Osteoblast (primary cell): ENCODE data around the gene PLXNB2. TPM values are rescaled to one million over a fixed set of nuclear protein-coding genes. Genes with fewer than 3 reads are reported as not detected.

Experiments used
- DNase-seq: peaks from one replicate; pipeline ENCODE4 v3.0.0; 2011; ENCODE audit warnings: low spot score, mixed read lengths; ENCODE audit not compliant: insufficient read length; ENCODE audit errors: missing footprints
- H2AFZ ChIP-seq: 2 replicates; pipeline ENCODE4 v1.6.0; 2011; ENCODE audit warnings: mild to moderate bottlenecking, low read length
- H3K27ac ChIP-seq: 2 replicates; pipeline ENCODE4 v1.5.1; 2011; ENCODE audit warnings: mild to moderate bottlenecking, low read depth, low read length, moderate library complexity
- H3K27me3 ChIP-seq: 2 replicates; pipeline ENCODE4 v1.6.0; 2012; ENCODE audit warnings: mild to moderate bottlenecking, control low read depth, inconsistent platforms, low read length, moderate library complexity; ENCODE audit not compliant: insufficient read depth
- H3K36me3 ChIP-seq: 2 replicates; pipeline ENCODE4 v1.5.1; 2011; ENCODE audit warnings: mild to moderate bottlenecking, low read length, control low read depth, moderate library complexity; ENCODE audit not compliant: insufficient read depth
- H3K4me1 ChIP-seq: 2 replicates; pipeline ENCODE4 v1.5.1; 2011; ENCODE audit warnings: mild to moderate bottlenecking, low read length, control low read depth, moderate library complexity; ENCODE audit not compliant: insufficient read depth
- H3K4me2 ChIP-seq: 2 replicates; pipeline ENCODE4 v1.6.0; 2011; ENCODE audit warnings: mild to moderate bottlenecking, low read length; ENCODE audit not compliant: insufficient read depth
- H3K4me3 ChIP-seq: fragments of 200-600 bp; sonication (generic); 3 replicates; pipeline ENCODE4 v1.5.1; 2012; ENCODE audit warnings: mild to moderate bottlenecking, low read length, inconsistent platforms; ENCODE audit not compliant: insufficient read depth
- H3K79me2 ChIP-seq: 2 replicates; pipeline ENCODE4 v1.6.0; 2012; ENCODE audit warnings: mild to moderate bottlenecking, low read length, control low read depth, inconsistent platforms; ENCODE audit not compliant: insufficient read depth
- H3K9me3 ChIP-seq: 2 replicates; pipeline ENCODE4 v1.5.1; 2011; ENCODE audit warnings: low read depth, low read length, control low read depth
- H4K20me1 ChIP-seq: 2 replicates; pipeline ENCODE4 v1.6.0; 2012; ENCODE audit warnings: mild to moderate bottlenecking, low read length, control low read depth; ENCODE audit not compliant: insufficient read depth
- CTCF ChIP-seq: IDR thresholded peaks from 2 replicates; pipeline ENCODE4 v1.5.1; 2011; ENCODE audit warnings: mild to moderate bottlenecking, low read depth, low read length, moderate library complexity; ENCODE audit errors: extremely low read depth
- total RNA-seq: library from RNA; depleted of rRNA; stranded (reverse); fragments of >200 nt; gene quantifications from 2 replicates; pipeline ENCODE4 v1.2.3, GENCODE V29; 2012

Gene PLXNB2
- total RNA-seq, 1 donor: 209 TPM

DNA sequence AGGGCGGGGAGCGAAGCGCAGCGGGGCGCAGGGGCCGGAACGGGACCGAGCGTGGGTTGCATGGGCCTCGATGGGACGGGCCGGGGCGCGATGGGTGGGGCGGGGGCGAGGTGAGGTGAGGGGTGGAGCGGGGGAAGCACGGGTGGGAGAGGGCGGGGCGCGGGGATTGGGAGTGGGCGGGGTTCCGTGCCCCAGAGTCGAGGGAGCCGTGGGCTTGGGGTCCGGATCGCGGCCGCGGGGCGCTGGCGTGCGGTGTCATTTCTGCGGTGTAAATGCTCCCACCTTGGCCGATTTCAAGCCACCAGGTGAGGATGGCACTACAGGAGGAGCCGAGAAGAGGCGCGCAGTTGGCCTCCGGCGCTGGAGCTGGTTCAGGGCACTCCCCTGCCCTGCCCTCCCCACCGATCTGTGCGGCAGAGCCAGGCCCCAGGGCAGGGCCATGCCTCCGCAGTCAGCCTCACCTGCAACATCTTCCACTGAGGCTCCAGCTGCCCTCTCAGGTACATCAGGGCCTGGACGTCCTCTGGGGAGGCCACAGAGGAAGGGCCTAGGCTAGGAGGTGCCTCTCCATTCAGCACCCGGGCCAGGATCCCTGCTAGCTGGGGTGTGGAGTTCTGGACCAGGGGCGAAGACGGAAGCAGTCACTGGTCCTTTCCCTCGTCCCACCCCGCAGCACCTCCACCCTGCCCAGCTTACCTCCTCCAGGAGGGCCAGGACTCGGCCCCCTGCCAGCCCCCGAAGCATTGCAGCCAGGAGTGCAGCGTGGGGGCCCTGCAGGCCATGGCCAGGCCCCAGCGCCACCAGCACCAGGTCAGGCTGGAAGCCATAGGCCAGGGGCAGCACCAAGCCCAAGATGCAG lies 62.0 kb downstream of the PLXNB2 start:
- Histone ChIP-seq H3K4me1 (peaks cover 32% of the 10 kb centered on the region), H2AFZ (peak overlapping the region; percentile 70)
- peak; percentile 83 for DNase-seq

DNA sequence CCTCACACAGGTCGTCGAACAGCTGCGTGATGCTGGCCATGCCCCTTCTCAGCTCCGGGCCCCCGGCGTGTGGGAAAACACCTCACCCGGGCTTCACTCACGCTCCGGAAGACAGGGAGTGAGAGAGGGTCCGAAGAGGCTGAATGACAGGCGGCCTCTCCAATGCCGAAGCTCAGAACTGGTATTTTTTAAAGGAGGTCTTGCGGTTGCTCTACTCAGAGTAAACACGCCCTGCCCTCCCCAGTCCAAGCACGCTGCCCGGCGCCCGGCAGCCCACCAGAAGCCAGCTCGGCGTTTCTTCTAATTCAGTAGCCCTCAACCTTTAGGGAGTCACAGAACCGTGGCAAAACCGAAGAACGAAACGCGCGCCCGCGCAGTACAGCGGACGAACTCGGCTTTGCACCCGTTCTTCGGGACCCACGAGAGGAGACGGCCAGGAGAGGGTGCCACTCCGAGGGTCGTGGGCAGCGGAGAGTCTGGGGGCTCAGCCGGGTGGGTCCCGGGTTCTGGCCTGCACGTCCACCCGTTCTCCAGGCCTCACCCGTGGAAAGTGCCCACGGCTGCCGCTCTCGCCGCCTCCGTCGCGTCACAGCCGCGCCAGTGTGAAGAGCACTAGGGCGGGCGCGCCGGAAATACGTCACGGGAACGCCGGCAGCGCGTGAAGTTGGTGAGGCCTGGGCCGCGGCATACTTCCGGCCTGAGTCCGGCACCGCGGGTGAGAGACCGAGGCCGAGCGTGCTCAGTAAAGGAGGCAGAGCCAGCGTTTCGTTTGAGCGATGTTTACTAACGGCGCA lies 62.8 kb downstream of the PLXNB2 start, which contains the start of gene TUBGCP6:
Gene TUBGCP6, minus strand, starts transcription at position 604 of the 794 bp plus-strand sequence. Its CDS starts 564 bp downstream, at position 40.
- Histone ChIP-seq H3K4me2 (peak within 1 kb of the TSS; percentile 95), H4K20me1 (peaks cover 34% of the 10 kb centered on the region), H3K9me3 (no peaks in the 10 kb centered on the region), H3K79me2 (peaks cover 86% of the 10 kb centered on the region), H2AFZ (peak within 1 kb of the TSS; percentile 91), H3K27ac (peak within 1 kb of the TSS; percentile 83), H3K4me1 (peaks cover 25% of the 10 kb centered on the region), H3K36me3 (peaks cover 26% of the 10 kb centered on the region), H3K4me3 (peak within 1 kb of the TSS; percentile 100), H3K27me3 (no peaks in the 10 kb centered on the region)
- peak; percentile 100 for DNase-seq
- no peak for TF ChIP-seq CTCF

More for the DNA sequence above, 62.0 kb downstream of the PLXNB2 start:
- Histone ChIP-seq H3K79me2 (peaks cover 85% of the 10 kb centered on the region), H3K4me3 (peak overlapping the region; percentile 100), H4K20me1 (peaks cover 31% of the 10 kb centered on the region), H3K9me3 (no peaks in the 10 kb centered on the region), H3K27me3 (no peaks in the 10 kb centered on the region), H3K4me2 (peak overlapping the region; percentile 95), H3K27ac (peak overlapping the region; percentile 83), H3K36me3 (peaks cover 19% of the 10 kb centered on the region)
- no peak for TF ChIP-seq CTCF

DNA sequence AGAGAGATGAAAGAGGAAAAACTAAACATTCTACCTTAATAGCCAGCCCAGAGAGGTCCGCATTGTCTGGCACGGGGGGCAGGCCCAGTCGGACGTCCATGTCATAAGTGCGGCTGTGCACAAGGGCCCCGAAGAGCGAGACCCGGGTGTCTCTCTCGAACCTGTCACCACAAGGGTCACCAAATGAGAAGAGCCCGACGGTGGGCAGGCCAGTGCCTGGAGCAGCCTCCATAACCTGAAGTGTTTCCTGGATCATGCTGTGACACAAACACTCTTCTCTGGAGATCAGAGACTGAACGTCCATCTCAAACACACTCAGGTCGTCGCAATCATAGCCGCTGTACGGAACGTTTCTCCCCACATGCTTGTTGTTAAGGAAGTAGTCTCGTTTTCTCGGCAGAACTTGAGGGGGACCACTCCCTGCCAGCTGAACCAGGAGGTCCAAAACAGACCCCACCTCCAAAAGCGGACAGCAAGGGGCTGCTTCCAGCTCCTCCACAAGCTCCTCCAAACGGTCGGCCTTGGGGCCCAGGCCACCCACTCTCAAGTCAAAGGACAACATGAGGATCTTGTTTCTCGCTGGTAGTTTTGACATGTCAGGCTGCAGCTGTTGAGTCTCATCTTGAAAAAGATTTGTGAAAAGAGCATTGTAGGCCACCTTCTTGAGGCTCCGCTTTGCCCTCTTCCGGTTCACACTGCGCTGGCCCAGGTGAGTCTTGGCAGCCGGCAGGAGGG lies 63.6 kb downstream of the PLXNB2 start:
- H2AFZ ChIP-seq: peak overlapping the region; percentile 80
- H3K4me3 ChIP-seq: peak overlapping the region; percentile 100
- no peak for TF ChIP-seq CTCF
- no peaks in the 10 kb centered on the region for H3K27me3 ChIP-seq
- H3K4me2 ChIP-seq: peak overlapping the region; percentile 95
- no peaks in the 10 kb centered on the region for H3K9me3 ChIP-seq
- peaks cover 87% of the 10 kb centered on the region for H3K79me2 ChIP-seq
- H3K4me1 ChIP-seq: peaks cover 25% of the 10 kb centered on the region
- no peak for DNase-seq
- H3K36me3 ChIP-seq: peaks cover 29% of the 10 kb centered on the region
- H3K27ac ChIP-seq: peak overlapping the region; percentile 83
- peaks cover 38% of the 10 kb centered on the region for H4K20me1 ChIP-seq
